MM.1S (cell line): ENCODE data around the gene AKAP13.

Source experiments
- CTCF ChIP-seq: fragments of 300-600 bp; sonication (generic); IDR thresholded peaks from 2 replicates; pipeline ENCODE4 v1.5.1; 2016; ENCODE audit warnings: antibody characterized with exemption, low read length, mixed read lengths
- EZH2 ChIP-seq: fragments of 300-600 bp; sonication (generic); optimal IDR thresholded peaks from 2 replicates; pipeline ENCODE3; 2017; ENCODE audit warnings: low read depth, mild to moderate bottlenecking, antibody characterized with exemption, low read length, mixed read lengths

DNA sequence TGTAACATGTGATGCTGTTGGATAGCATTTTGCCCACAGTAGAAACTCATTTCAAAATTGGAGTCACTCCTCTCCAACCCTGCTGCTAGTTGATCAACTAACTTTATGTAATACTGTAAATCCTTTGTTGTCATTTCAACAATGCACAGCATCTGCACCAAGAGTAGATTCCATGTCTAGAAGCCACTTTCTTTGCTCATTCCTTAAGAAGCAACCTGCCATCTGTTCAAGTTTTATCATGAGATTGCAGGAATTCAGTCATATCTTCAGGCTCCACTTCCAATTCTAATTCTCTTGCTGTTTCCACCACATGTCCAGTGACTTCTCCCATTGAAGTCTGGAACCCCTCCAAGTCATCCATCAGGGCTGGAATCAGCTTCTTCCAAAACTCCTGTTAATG, 42.9 kb downstream of the AKAP13 start:
- TF ChIP-seq CTCF (no peak), EZH2 (no peak)
